NT2/D1 (cell line): ENCODE measurements around the gene NMUR2.

Source experiments
- SUZ12 ChIP-seq: IDR thresholded peaks from 2 replicates; pipeline ENCODE4 v1.6.1; 2011; ENCODE audit not compliant: insufficient read length, insufficient read depth; ENCODE audit errors: extremely low read depth
- YY1 ChIP-seq: IDR thresholded peaks from 2 replicates; pipeline ENCODE4 v1.6.1; 2011; ENCODE audit not compliant: insufficient read length, insufficient read depth
- ZNF274 ChIP-seq: IDR thresholded peaks from 2 replicates; pipeline ENCODE4 v1.6.1; 2011; ENCODE audit warnings: mild to moderate bottlenecking, low read depth, low read length

- no peak for TF ChIP-seq SUZ12
- TF ChIP-seq YY1: no peak
- TF ChIP-seq ZNF274: no peak
Observed at GRCh38 chr5:152422081-152422480, 17.0 kb upstream of the NMUR2 start.
